ENCODE measurements around the gene ABCA12.

The ABCA12 gene

DNA sequence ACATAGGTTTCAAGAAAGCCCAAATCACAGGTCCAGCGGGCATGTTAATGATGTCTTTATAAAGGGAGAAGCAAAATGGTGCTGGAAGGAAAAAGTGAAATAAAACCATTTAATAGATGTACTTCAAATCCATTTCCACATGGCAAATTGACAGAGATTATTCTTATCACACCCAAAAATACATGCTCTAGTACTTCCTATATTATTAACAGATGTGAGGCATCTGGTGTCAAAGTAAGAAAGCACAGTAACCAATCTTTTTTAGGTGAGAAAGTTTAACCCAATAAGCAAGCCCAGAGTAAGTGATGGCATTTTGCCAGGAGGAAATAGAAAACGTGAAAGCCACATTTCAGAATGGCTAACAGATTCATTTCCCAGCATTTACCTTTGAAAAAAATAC lies 128.0 kb downstream of the ABCA12 start:
- TF ChIP-seq EZH2phosphoT487 (IDR thresholded peaks at IDR 0.05; ENCODE audit: borderline replicate concordance, low read length): no peak
- TF ChIP-seq, protein P1, sequence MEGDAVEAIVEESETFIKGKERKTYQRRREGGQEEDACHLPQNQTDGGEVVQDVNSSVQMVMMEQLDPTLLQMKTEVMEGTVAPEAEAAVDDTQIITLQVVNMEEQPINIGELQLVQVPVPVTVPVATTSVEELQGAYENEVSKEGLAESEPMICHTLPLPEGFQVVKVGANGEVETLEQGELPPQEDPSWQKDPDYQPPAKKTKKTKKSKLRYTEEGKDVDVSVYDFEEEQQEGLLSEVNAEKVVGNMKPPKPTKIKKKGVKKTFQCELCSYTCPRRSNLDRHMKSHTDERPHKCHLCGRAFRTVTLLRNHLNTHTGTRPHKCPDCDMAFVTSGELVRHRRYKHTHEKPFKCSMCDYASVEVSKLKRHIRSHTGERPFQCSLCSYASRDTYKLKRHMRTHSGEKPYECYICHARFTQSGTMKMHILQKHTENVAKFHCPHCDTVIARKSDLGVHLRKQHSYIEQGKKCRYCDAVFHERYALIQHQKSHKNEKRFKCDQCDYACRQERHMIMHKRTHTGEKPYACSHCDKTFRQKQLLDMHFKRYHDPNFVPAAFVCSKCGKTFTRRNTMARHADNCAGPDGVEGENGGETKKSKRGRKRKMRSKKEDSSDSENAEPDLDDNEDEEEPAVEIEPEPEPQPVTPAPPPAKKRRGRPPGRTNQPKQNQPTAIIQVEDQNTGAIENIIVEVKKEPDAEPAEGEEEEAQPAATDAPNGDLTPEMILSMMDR (IDR thresholded peaks at IDR 0.05; ENCODE audit: low read depth, low read length, poor library complexity, severe bottlenecking): no peak
- Histone ChIP-seq H3K27me3 (ENCODE audit: control insufficient read depth, low read length) (no peaks in the 10 kb centered on the region), H3K4me1 (ENCODE audit: control insufficient read depth, low read length) (no peaks in the 10 kb centered on the region), H3K79me2 (ENCODE audit: control insufficient read depth, low read length) (no peaks in the 10 kb centered on the region), H3K9me2 (replicated peaks; ENCODE audit: control insufficient read depth, low read length) (no peaks in the 10 kb centered on the region), H3K27ac (ENCODE audit: low read depth, low read length) (no peak overlapping the region), H3K9me3 (ENCODE audit: control insufficient read depth, insufficient read depth, low read length) (no peaks in the 10 kb centered on the region), H3F3A (ENCODE audit: control insufficient read depth, insufficient read depth) (no peaks in the 10 kb centered on the region), H3K36me3 (ENCODE audit: control insufficient read depth, low read length) (no peaks in the 10 kb centered on the region), H3K4me3 (ENCODE audit: low read length) (no peak overlapping the region), H4K20me1 (ENCODE audit: control insufficient read depth, insufficient read depth, low read depth, low read length) (no peaks in the 10 kb centered on the region), H3K4me2 (ENCODE audit: low read length) (no peak overlapping the region)

DNA sequence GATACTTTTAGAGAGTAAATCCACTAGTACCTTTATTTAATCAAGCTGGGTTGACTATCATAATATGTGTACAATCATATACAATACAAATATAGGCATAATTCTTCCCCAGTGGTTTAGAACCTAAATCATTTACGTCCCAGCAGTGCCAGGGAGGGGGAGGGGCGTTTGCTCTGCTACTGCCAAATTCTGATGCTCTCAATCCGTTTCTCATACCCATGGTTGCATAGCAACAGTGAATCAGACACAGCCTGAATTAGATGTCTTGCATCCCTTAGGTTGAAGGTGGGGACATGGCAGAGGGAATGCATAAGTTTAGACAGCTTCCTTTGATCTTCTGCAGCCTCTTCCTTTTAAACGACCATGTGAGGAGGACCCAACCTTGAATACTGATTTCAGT lies 135.4 kb downstream of the ABCA12 start:
- no peaks in the 10 kb centered on the region for H3K79me2 ChIP-seq (ENCODE audit: control insufficient read depth, low read length)
- no peak overlapping the region for H3K4me2 ChIP-seq (ENCODE audit: low read length)
- H3K4me1 ChIP-seq (ENCODE audit: control insufficient read depth, low read length): no peaks in the 10 kb centered on the region
- no peaks in the 10 kb centered on the region for H3F3A ChIP-seq (ENCODE audit: control insufficient read depth, insufficient read depth)
- no peak overlapping the region for H3K4me3 ChIP-seq (ENCODE audit: low read length)
- H3K27ac ChIP-seq (ENCODE audit: low read depth, low read length): no peak overlapping the region
- H4K20me1 ChIP-seq (ENCODE audit: control insufficient read depth, insufficient read depth, low read depth, low read length): no peaks in the 10 kb centered on the region
- TF ChIP-seq, protein P1 (IDR thresholded peaks at IDR 0.05; ENCODE audit: low read depth, low read length, poor library complexity, severe bottlenecking): no peak
- TF ChIP-seq EZH2phosphoT487 (IDR thresholded peaks at IDR 0.05; ENCODE audit: borderline replicate concordance, low read length): no peak
- no peaks in the 10 kb centered on the region for H3K9me2 ChIP-seq (replicated peaks; ENCODE audit: control insufficient read depth, low read length)
- no peaks in the 10 kb centered on the region for H3K36me3 ChIP-seq (ENCODE audit: control insufficient read depth, low read length)
- no peaks in the 10 kb centered on the region for H3K9me3 ChIP-seq (ENCODE audit: control insufficient read depth, insufficient read depth, low read length)
- H3K27me3 ChIP-seq (ENCODE audit: control insufficient read depth, low read length): no peaks in the 10 kb centered on the region

DNA sequence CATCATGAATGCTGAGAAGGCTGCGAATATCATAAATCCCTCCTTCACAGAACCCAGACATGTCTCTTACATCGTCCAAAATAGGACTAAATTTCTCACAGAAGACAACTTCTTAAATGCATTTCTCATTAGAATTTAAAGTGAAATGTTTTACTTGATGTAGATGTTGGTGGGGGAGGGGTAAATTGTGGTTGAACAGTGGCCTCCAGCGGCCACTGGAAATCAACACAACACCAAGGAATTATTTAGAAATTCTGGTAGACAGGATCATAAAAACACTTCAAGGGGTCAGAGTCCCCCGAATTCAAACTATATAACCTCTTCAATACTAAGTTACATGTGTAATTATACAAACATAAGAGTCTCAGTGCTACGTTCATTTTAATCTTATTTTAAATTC lies 135.9 kb downstream of the ABCA12 start:
- no peak for TF ChIP-seq EZH2phosphoT487 (IDR thresholded peaks at IDR 0.05; ENCODE audit: borderline replicate concordance, low read length)
- TF ChIP-seq, protein P1 (IDR thresholded peaks at IDR 0.05; ENCODE audit: low read depth, low read length, poor library complexity, severe bottlenecking): peak; percentile 43
- no peaks in the 10 kb centered on the region for H3K9me3 ChIP-seq (ENCODE audit: control insufficient read depth, insufficient read depth, low read length)
- no peak overlapping the region for H3K4me2 ChIP-seq (ENCODE audit: low read length)
- no peak overlapping the region for H3K27ac ChIP-seq (ENCODE audit: low read depth, low read length)
- H3K4me1 ChIP-seq (ENCODE audit: control insufficient read depth, low read length): no peaks in the 10 kb centered on the region
- no peaks in the 10 kb centered on the region for H3K27me3 ChIP-seq (ENCODE audit: control insufficient read depth, low read length)
- H3K4me3 ChIP-seq (ENCODE audit: low read length): no peak overlapping the region
- H3K36me3 ChIP-seq (ENCODE audit: control insufficient read depth, low read length): no peaks in the 10 kb centered on the region
- no peaks in the 10 kb centered on the region for H4K20me1 ChIP-seq (ENCODE audit: control insufficient read depth, insufficient read depth, low read depth, low read length)
- H3K9me2 ChIP-seq (replicated peaks; ENCODE audit: control insufficient read depth, low read length): no peaks in the 10 kb centered on the region
- no peaks in the 10 kb centered on the region for H3F3A ChIP-seq (ENCODE audit: control insufficient read depth, insufficient read depth)
- H3K79me2 ChIP-seq (ENCODE audit: control insufficient read depth, low read length): no peaks in the 10 kb centered on the region

DNA sequence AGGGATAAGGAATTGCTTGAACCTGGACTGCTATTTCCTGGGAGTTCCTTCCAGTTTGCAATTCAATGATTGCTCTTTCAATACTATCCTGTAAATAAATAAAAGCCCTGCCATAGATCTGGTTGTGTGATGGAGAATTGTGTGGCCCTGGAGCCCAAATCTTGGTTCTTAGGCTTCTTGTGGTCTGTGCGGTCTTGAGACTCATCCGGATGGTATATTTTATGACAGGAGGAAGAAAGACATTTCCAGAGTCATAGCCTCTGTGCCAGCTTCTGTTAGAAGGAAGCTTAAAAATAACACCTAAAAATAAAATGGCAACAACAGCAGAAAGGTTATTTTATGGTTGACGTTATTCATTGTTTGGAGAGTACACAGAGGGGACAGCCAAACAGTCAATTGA lies 137.7 kb downstream of the ABCA12 start:
- no peak for TF ChIP-seq EZH2phosphoT487 (IDR thresholded peaks at IDR 0.05; ENCODE audit: borderline replicate concordance, low read length)
- TF ChIP-seq, protein P1 (IDR thresholded peaks at IDR 0.05; ENCODE audit: low read depth, low read length, poor library complexity, severe bottlenecking): no peak
- Histone ChIP-seq H3K9me3 (ENCODE audit: control insufficient read depth, insufficient read depth, low read length) (no peaks in the 10 kb centered on the region), H3K9me2 (replicated peaks; ENCODE audit: control insufficient read depth, low read length) (no peaks in the 10 kb centered on the region), H3K79me2 (ENCODE audit: control insufficient read depth, low read length) (no peaks in the 10 kb centered on the region), H3K36me3 (ENCODE audit: control insufficient read depth, low read length) (no peaks in the 10 kb centered on the region), H4K20me1 (ENCODE audit: control insufficient read depth, insufficient read depth, low read depth, low read length) (no peaks in the 10 kb centered on the region), H3K4me1 (ENCODE audit: control insufficient read depth, low read length) (no peaks in the 10 kb centered on the region), H3F3A (ENCODE audit: control insufficient read depth, insufficient read depth) (no peaks in the 10 kb centered on the region), H3K27ac (ENCODE audit: low read depth, low read length) (no peak overlapping the region), H3K4me2 (ENCODE audit: low read length) (no peak overlapping the region), H3K27me3 (ENCODE audit: control insufficient read depth, low read length) (no peaks in the 10 kb centered on the region), H3K4me3 (ENCODE audit: low read length) (no peak overlapping the region)
